H1 (cell line): ENCODE data around the gene CDK16. TPM values are rescaled to one million over a fixed set of nuclear protein-coding genes. Genes with fewer than 3 reads are reported as not detected.

Experiments used
- CTCF ChIA-PET: fragments of 300-600 bp; sonication (Branson Sonifier 250); formaldehyde crosslinking; loops from one replicate; lab custom pipeline; 2021; ENCODE audit not compliant: partially characterized antibody; lab: Charles Lee
- POLR2A ChIA-PET: fragments of 300-600 bp; sonication (Branson Sonifier 250); formaldehyde crosslinking; loops from one replicate; lab custom pipeline; 2021; ENCODE audit warnings: inconsistent platforms; ENCODE audit not compliant: partially characterized antibody; lab: Charles Lee
- DNase-seq, 2 experiments: peaks; one replicate each; pipeline versions ENCODE4 v3.0.0 to v3.0.0-alpha.2; 2010 to 2022; ENCODE audit warnings: low spot score in 2 of 2, low read depth in 1 of 2, mixed read lengths in 1 of 2
- FAIRE-seq: peaks from 2 replicates; lab custom pipeline; 2011; peaks lifted over from hg19 to GRCh38; lab: Jason Lieb, UNC
- H2AFZ ChIP-seq: 2 replicates; pipeline ENCODE4 v1.8.1; 2012; ENCODE audit warnings: low read length, inconsistent platforms
- H2AK5ac ChIP-seq: 2 replicates; pipeline ENCODE4 v1.6.1; 2013; ENCODE audit warnings: low read depth, low read length
- H2BK120ac ChIP-seq: replicated peaks from 2 replicates; pipeline ENCODE3; 2013; ENCODE audit warnings: low read depth, low read length, inconsistent platforms
- H2BK12ac ChIP-seq: 2 replicates; pipeline ENCODE4 v1.6.1; 2013; ENCODE audit warnings: low read depth, low read length
- H2BK15ac ChIP-seq: 2 replicates; pipeline ENCODE4 v1.6.1; 2013; ENCODE audit warnings: low read length
- H2BK20ac ChIP-seq: 2 replicates; pipeline ENCODE4 v1.6.1; 2013; ENCODE audit warnings: low read length
- H2BK5ac ChIP-seq: 2 replicates; pipeline ENCODE4 v1.6.1; 2013; ENCODE audit warnings: low read depth, low read length
- H3K14ac ChIP-seq: 2 replicates; pipeline ENCODE4 v1.6.1; 2013; ENCODE audit warnings: inconsistent platforms; ENCODE audit not compliant: insufficient read length
- H3K18ac ChIP-seq: 2 replicates; pipeline ENCODE4 v1.6.1; 2013; ENCODE audit warnings: low read length; ENCODE audit errors: extremely low read depth
- H3K23ac ChIP-seq: 2 replicates; pipeline ENCODE4 v1.6.1; 2013; ENCODE audit warnings: inconsistent platforms; ENCODE audit not compliant: insufficient read length
- H3K23me2 ChIP-seq: 2 replicates; pipeline ENCODE4 v1.6.1; 2013; ENCODE audit warnings: low read depth, low read length
- H3K27ac ChIP-seq: 2 replicates; pipeline ENCODE4 v1.6.1; 2011; ENCODE audit warnings: low read depth, low read length, inconsistent platforms
- H3K27me3 ChIP-seq, 4 experiments: replicated peaks in 1 of 4; 1 replicate in 1 of 4; 2 replicates in 3 of 4; pipeline versions ENCODE4 v1.6.1 to v1.8.1; 2011 to 2013; ENCODE audit warnings: low read length in 3 of 4, mild to moderate bottlenecking in 3 of 4, inconsistent platforms in 2 of 4, mixed read lengths in 2 of 4, moderate library complexity in 1 of 4; ENCODE audit not compliant: control insufficient read depth in 3 of 4, insufficient read depth in 3 of 4; ENCODE audit errors: extremely low read depth in 1 of 4
- H3K36me3 ChIP-seq, 4 experiments: 2 replicates each; pipeline versions ENCODE4 v1.6.1 to v1.8.1; 2011 to 2013; ENCODE audit warnings: mild to moderate bottlenecking in 4 of 4, low read length in 3 of 4, moderate library complexity in 2 of 4, control low read depth in 1 of 4, inconsistent platforms in 1 of 4; ENCODE audit not compliant: insufficient read depth in 4 of 4, control insufficient read depth in 2 of 4
- H3K4ac ChIP-seq: replicated peaks from 2 replicates; pipeline ENCODE3; 2013; ENCODE audit warnings: low read length, low read depth, mixed read lengths, inconsistent platforms; ENCODE audit not compliant: insufficient read length
- H3K4me1 ChIP-seq, 4 experiments: replicated peaks in 1 of 4; 1 replicate in 1 of 4; 2 replicates in 3 of 4; pipeline versions ENCODE4 v1.6.1 to v1.8.1; 2011 to 2013; ENCODE audit warnings: low read length in 3 of 4, inconsistent platforms in 2 of 4, mixed read lengths in 1 of 4; ENCODE audit not compliant: insufficient read depth in 4 of 4, control insufficient read depth in 3 of 4
- H3K4me2 ChIP-seq, 2 experiments: 2 replicates each; pipeline versions ENCODE4 v1.6.1 to v1.8.1; 2011 to 2013; ENCODE audit warnings: low read depth in 2 of 2, low read length in 2 of 2, control low read depth in 1 of 2, inconsistent platforms in 1 of 2, mild to moderate bottlenecking in 1 of 2; ENCODE audit not compliant: insufficient read depth in 1 of 2
- H3K4me3 ChIP-seq, 4 experiments: fragments of 200-600, 300-600 bp in 1 of 4; sonication (generic), shearing (Covaris generic), sonication (Bioruptor Twin) in 1 of 4; 2 replicates each; pipeline versions ENCODE4 v1.5.1 to v1.8.1; 2011 to 2016; ENCODE audit warnings: low read length in 4 of 4, low read depth in 3 of 4, control low read depth in 2 of 4, inconsistent platforms in 2 of 4, mild to moderate bottlenecking in 2 of 4, mixed read lengths in 1 of 4, moderate library complexity in 1 of 4; ENCODE audit not compliant: insufficient read depth in 2 of 4; ENCODE audit errors: extremely low read depth in 1 of 4
- H3K56ac ChIP-seq: replicated peaks from 2 replicates; pipeline ENCODE3; 2013; ENCODE audit warnings: low read depth, mild to moderate bottlenecking, mixed read lengths, low read length, inconsistent platforms; ENCODE audit not compliant: insufficient read length
- H3K79me1 ChIP-seq: 2 replicates; pipeline ENCODE4 v1.6.1; 2013; ENCODE audit warnings: low read depth, low read length, control low read depth
- H3K79me2 ChIP-seq, 2 experiments: 2 replicates each; pipeline versions ENCODE4 v1.6.1 to v1.8.1; 2012 to 2013; ENCODE audit warnings: low read length in 2 of 2, mild to moderate bottlenecking in 2 of 2, inconsistent platforms in 1 of 2; ENCODE audit not compliant: insufficient read depth in 2 of 2, control insufficient read depth in 1 of 2
- H3K9ac ChIP-seq, 4 experiments: replicated peaks in 1 of 4; 1 replicate in 1 of 4; 2 replicates in 3 of 4; pipeline versions ENCODE4 v1.6.1 to v1.8.1; 2011 to 2013; ENCODE audit warnings: low read depth in 3 of 4, low read length in 3 of 4, control low read depth in 2 of 4, mild to moderate bottlenecking in 2 of 4, moderate library complexity in 2 of 4, inconsistent platforms in 1 of 4; ENCODE audit errors: extremely low read depth in 1 of 4
- H3K9me3 ChIP-seq, 2 experiments: 2 replicates each; pipeline versions ENCODE4 v1.6.1 to v1.8.1; 2012 to 2013; ENCODE audit warnings: mild to moderate bottlenecking in 2 of 2, moderate library complexity in 2 of 2, control low read depth in 1 of 2, inconsistent platforms in 1 of 2, low read depth in 1 of 2, low read length in 1 of 2, mixed read lengths in 1 of 2; ENCODE audit not compliant: insufficient read depth in 2 of 2
- H4K20me1 ChIP-seq, 2 experiments: replicated peaks in 1 of 2; 2 replicates each; pipeline versions ENCODE3 to v1.8.1; 2011 to 2013; ENCODE audit warnings: inconsistent platforms in 2 of 2, low read length in 2 of 2, mild to moderate bottlenecking in 1 of 2; ENCODE audit not compliant: insufficient read depth in 2 of 2, control insufficient read depth in 1 of 2
- H4K5ac ChIP-seq: 2 replicates; pipeline ENCODE4 v1.6.1; 2013; ENCODE audit warnings: low read length, low read depth, mixed read lengths, inconsistent platforms; ENCODE audit not compliant: insufficient read length
- H4K8ac ChIP-seq: 2 replicates; pipeline ENCODE4 v1.8.0; 2013; ENCODE audit warnings: mild to moderate bottlenecking, moderate library complexity, low read length, inconsistent platforms; ENCODE audit not compliant: insufficient read depth; ENCODE audit errors: extremely low read depth
- H4K91ac ChIP-seq: replicated peaks from 2 replicates; pipeline ENCODE3; 2013; ENCODE audit warnings: low read length, mixed read lengths, inconsistent platforms; ENCODE audit not compliant: insufficient read length
- SIN3A ChIP-seq, 2 experiments: IDR thresholded peaks in 1 of 2; conservative IDR thresholded peaks in 1 of 2; 2 replicates each; pipeline ENCODE4 v1.6.1; 2011 to 2012; ENCODE audit warnings: low read length in 2 of 2, improper control_type of control experiment in 1 of 2, low read depth in 1 of 2, mild to moderate bottlenecking in 1 of 2
- SUZ12 ChIP-seq: fragments of 200-600 bp; sonication (generic); IDR thresholded peaks from 2 replicates; pipeline ENCODE4 v1.6.1; 2012; ENCODE audit warnings: mild to moderate bottlenecking, inconsistent platforms, low read length, moderate library complexity, mixed read lengths
- USF2 ChIP-seq: IDR thresholded peaks from 2 replicates; pipeline ENCODE4 v1.6.1; 2011; ENCODE audit warnings: low read length, improper control_type of control experiment
- ZNF274 ChIP-seq: IDR thresholded peaks from 2 replicates; pipeline ENCODE4 v1.7.0; 2012; ENCODE audit warnings: low read length, borderline replicate concordance; ENCODE audit errors: extremely low read depth
- WGBS, 2 experiments: shearing (Covaris generic) in 1 of 2; methylation state at CpG; one replicate each; pipeline versions ENCODE4 v1.1.6 to v1.1.7; 2013 to 2015; ENCODE audit warnings: low lambda C conversion rate in 2 of 2, mixed read lengths in 2 of 2, inconsistent platforms in 1 of 2, low coverage in 1 of 2, missing lambda C conversion rate in 1 of 2; ENCODE audit not compliant: insufficient replicate concordance in 2 of 2, insufficient coverage in 1 of 2, insufficient read length in 1 of 2; ENCODE audit errors: extremely low coverage in 1 of 2, missing lambda C conversion rate in 1 of 2; 5-methylcytosine and 5-hydroxymethylcytosine counted together
- polyA plus RNA-seq, 7 experiments: library from polyadenylated mRNA; depleted of rRNA in 3 of 7; stranded (reverse) in 5 of 7; unstranded in 2 of 7; fragments of >200 nt in 5 of 7; fragments of 200-250 nt in 2 of 7; gene quantifications; 1 replicate in 5 of 7; 2 replicates in 1 of 7; 4 replicates in 1 of 7; pipeline versions ENCODE4 v1.2.1 to v1.2.3, GENCODE V29; 2011 to 2013; ENCODE audit warnings: missing spikeins in 2 of 7, mixed read lengths in 2 of 7
- total RNA-seq: library from RNA; stranded (reverse); fragmentation: NEBNext Ultra II Directional; extraction: Animal tissue kit (Norgen Biotek cat#: 25700); gene quantifications from 2 replicates; pipeline ENCODE4 v1.2.1, GENCODE V29; 2021

CDK16 gene
- total and polyA plus RNA-seq, 2 of the 8 experiments (the other 6 are each of a cell fraction or from before 2014, with no cell fraction given) = 124 to 204 TPM

- H2AK5ac ChIP-seq = no peak overlapping the region
- H4K91ac ChIP-seq = no peak overlapping the region
- H3K56ac ChIP-seq = no peak overlapping the region
- no peak overlapping the region for H3K14ac ChIP-seq
- ChIA-PET POLR2A (interaction anchor here (1.2 to 6.7 kb wide), 3 partner anchors 10 to 26 kb away, joined by 3 to 63 read pairs (median 20); partner anchors contain the start of gene CDK16), CTCF (interaction anchor here (0.6 to 1.6 kb wide), 4 partner anchors 10 to 321 kb away, joined by 3 to 7 read pairs (median 4); no protein-coding TSS in a partner anchor)
- H2BK20ac ChIP-seq = no peak overlapping the region
- H3K27me3 ChIP-seq = no peaks in the 10 kb centered on the region
- no peak overlapping the region for H3K18ac ChIP-seq
- no peaks in the 10 kb centered on the region for H3K23me2 ChIP-seq
- H2BK12ac ChIP-seq = no peak overlapping the region
- no peak overlapping the region for H2BK5ac ChIP-seq
- no peak for DNase-seq
- peaks cover 6% of the 10 kb centered on the region; the same call in 1 of the 2 replicates for H3K79me1 ChIP-seq
- no peak overlapping the region for H2BK120ac ChIP-seq
- H4K5ac ChIP-seq = no peak overlapping the region
- no peak overlapping the region for H3K4ac ChIP-seq
- peaks cover 40 to 90% (median 78%) of the 10 kb centered on the region in 4 experiments for H3K36me3 ChIP-seq
- peaks cover 0 to 8% (median 1%) of the 10 kb centered on the region in 4 experiments; a peak in 3 of 7 replicates for H3K4me1 ChIP-seq
- H4K8ac ChIP-seq = no peak overlapping the region
- no peak overlapping the region for H3K27ac ChIP-seq
- peaks cover 0 to 18% of the 10 kb centered on the region in 2 experiments; a peak in 3 of 4 replicates for H3K79me2 ChIP-seq
- no peak overlapping the region for H3K4me3 ChIP-seq
- H2AFZ ChIP-seq = no peak overlapping the region
- no peak for FAIRE-seq
- H3K23ac ChIP-seq = no peak overlapping the region
- WGBS, 2 experiments = 94% methylated on average over 10 of the region's 11 CpGs; no CpG with 5 or more reads in 1 of the 2 experiments
- no peaks in the 10 kb centered on the region for H3K9me3 ChIP-seq
- peaks cover 5 to 31% of the 10 kb centered on the region in 2 experiments for H4K20me1 ChIP-seq
- H3K9ac ChIP-seq = no peak overlapping the region
- no peak overlapping the region for H3K4me2 ChIP-seq
- no peak overlapping the region for H2BK15ac ChIP-seq
- TF ChIP-seq SUZ12 (no peak), USF2 (no peak), SIN3A (conservative IDR thresholded peaks at IDR 0.05 in 1 of 2, IDR thresholded peaks at IDR 0.05 in 1 of 2; ENCODE audit: low read depth in 1 of 2, low read length in 2 of 2) (no peak), ZNF274 (no peak)
Measured at GRCh38 chrX:47202316-47202715, 16.2 kb upstream of the CDK16 start.
